CD14-positive monocyte (primary cell): ENCODE results near the gene ACBD6. TPM values are rescaled to one million over a fixed set of nuclear protein-coding genes. Genes with fewer than 3 reads are reported as not detected.

ENCODE experiments used
- DNase-seq, 3 donors: peaks; one replicate each; pipeline ENCODE4 v3.0.0-alpha.2; 2011 to 2022
- H2AFZ ChIP-seq: 2 replicates; pipeline ENCODE4 v1.6.0; 2012; ENCODE audit warnings: mild to moderate bottlenecking, low read depth, low read length, inconsistent platforms; ENCODE audit not compliant: insufficient read depth, poor library complexity, severe bottlenecking
- H3K27ac ChIP-seq, 2 donors: 1 replicate in 1 of 2; 2 replicates in 1 of 2; pipeline ENCODE4 v1.5.1; 2012 to 2013; ENCODE audit warnings: low read length in 2 of 2, control low read depth in 1 of 2, inconsistent platforms in 1 of 2, low read depth in 1 of 2, mild to moderate bottlenecking in 1 of 2
- H3K27me3 ChIP-seq, 2 donors: one replicate each; pipeline versions ENCODE4 v1.6.0 to v1.6.1; 2011 to 2013; ENCODE audit warnings: low read length in 2 of 2; ENCODE audit not compliant: control insufficient read depth in 2 of 2, insufficient read depth in 2 of 2
- H3K36me3 ChIP-seq, 2 donors: replicated peaks in 1 of 2; 1 replicate in 1 of 2; 2 replicates in 1 of 2; pipeline versions ENCODE4 v1.5.1 to v1.6.1; 2012 to 2013; ENCODE audit warnings: low read length in 2 of 2, control low read depth in 1 of 2, inconsistent platforms in 1 of 2, mild to moderate bottlenecking in 1 of 2; ENCODE audit not compliant: insufficient read depth in 2 of 2, control insufficient read depth in 1 of 2
- H3K4me1 ChIP-seq, 2 donors: 1 replicate in 1 of 2; 2 replicates in 1 of 2; pipeline versions ENCODE4 v1.5.1 to v1.6.1; 2012 to 2013; ENCODE audit warnings: low read length in 2 of 2, control low read depth in 1 of 2, inconsistent platforms in 1 of 2, mild to moderate bottlenecking in 1 of 2, moderate library complexity in 1 of 2; ENCODE audit not compliant: insufficient read depth in 2 of 2, control insufficient read depth in 1 of 2
- H3K4me2 ChIP-seq: replicated peaks from 2 replicates; pipeline ENCODE3; 2012; ENCODE audit warnings: low read length, moderate library complexity, mild to moderate bottlenecking; ENCODE audit not compliant: poor library complexity, severe bottlenecking; ENCODE audit errors: extremely low read depth
- H3K4me3 ChIP-seq, 3 experiments: fragments of 200-600 bp in 1 of 3; sonication (generic) in 1 of 3; replicated peaks in 1 of 3; 1 replicate in 2 of 3; 2 replicates in 1 of 3; pipeline ENCODE4 v1.5.1; 2011 to 2013; ENCODE audit warnings: low read length in 3 of 3, mild to moderate bottlenecking in 3 of 3, control low read depth in 2 of 3, low read depth in 2 of 3, inconsistent platforms in 1 of 3, moderate library complexity in 1 of 3
- H3K79me2 ChIP-seq: 2 replicates; pipeline ENCODE4 v1.6.0; 2012; ENCODE audit warnings: mild to moderate bottlenecking, control low read depth, inconsistent platforms, low read length, moderate library complexity; ENCODE audit not compliant: insufficient read depth
- H3K9ac ChIP-seq: 2 replicates; pipeline ENCODE4 v1.6.0; 2017; ENCODE audit warnings: low read length, mild to moderate bottlenecking; ENCODE audit not compliant: insufficient read depth, poor library complexity, severe bottlenecking
- H3K9me3 ChIP-seq, 2 donors: replicated peaks in 1 of 2; 1 replicate in 1 of 2; 2 replicates in 1 of 2; pipeline versions ENCODE4 v1.5.1 to v1.6.1; 2012 to 2013; ENCODE audit warnings: low read length in 2 of 2, control low read depth in 1 of 2; ENCODE audit not compliant: control insufficient read depth in 1 of 2, insufficient read depth in 1 of 2
- H4K20me1 ChIP-seq: 2 replicates; pipeline ENCODE4 v1.6.0; 2012; ENCODE audit warnings: mild to moderate bottlenecking, low read length, control low read depth, moderate library complexity; ENCODE audit not compliant: insufficient read depth
- H3K27ac Mint-ChIP-seq, 7 donors: one replicate each; pipeline ENCODE4 v1.8.0; 2020; ENCODE audit warnings: mild to moderate bottlenecking in 7 of 7, mixed read lengths in 7 of 7, moderate library complexity in 6 of 7, inconsistent platforms in 2 of 7
- H3K27me3 Mint-ChIP-seq, 3 donors: one replicate each; pipeline ENCODE4 v1.8.0; 2021 to 2022; ENCODE audit warnings: low read depth in 3 of 3, mild to moderate bottlenecking in 3 of 3, mixed read lengths in 3 of 3, moderate library complexity in 3 of 3, inconsistent platforms in 1 of 3
- H3K36me3 Mint-ChIP-seq, 2 donors: one replicate each; pipeline ENCODE4 v1.8.0; 2020; ENCODE audit warnings: mixed read lengths in 2 of 2, inconsistent platforms in 1 of 2, mild to moderate bottlenecking in 1 of 2
- H3K4me1 Mint-ChIP-seq: one replicate; pipeline ENCODE4 v1.8.0; 2020; ENCODE audit warnings: mild to moderate bottlenecking, mixed read lengths
- H3K4me3 Mint-ChIP-seq, 2 donors: one replicate each; pipeline ENCODE4 v1.8.0; 2020; ENCODE audit warnings: mild to moderate bottlenecking in 2 of 2, mixed read lengths in 2 of 2, moderate library complexity in 1 of 2
- H3K9me3 Mint-ChIP-seq, 7 donors: one replicate each; pipeline ENCODE4 v1.8.0; 2020 to 2022; ENCODE audit warnings: mixed read lengths in 7 of 7, mild to moderate bottlenecking in 6 of 7, moderate library complexity in 6 of 7, inconsistent platforms in 2 of 7
- WGBS: methylation state at CpG from one replicate; pipeline ENCODE4 v1.1.5; 2013; ENCODE audit warnings: missing lambda C conversion rate; ENCODE audit not compliant: insufficient coverage; 5-methylcytosine and 5-hydroxymethylcytosine counted together
- intact Hi-C, 2 donors: fragments of 100-400 bp; cut with micrococcal nuclease; formaldehyde crosslinking; loops; one replicate each; pipeline versions ENCODE4 v1.15.0 to v1.15.1; 2023
- polyA plus RNA-seq, 3 donors: library from polyadenylated mRNA; depleted of rRNA in 1 of 3; unstranded in 2 of 3; stranded (reverse) in 1 of 3; fragments of 300-500 nt in 2 of 3; fragments of >200 nt in 1 of 3; fragmentation: Illumina TruSeq in 2 of 3; gene quantifications; 1 replicate in 2 of 3; 2 replicates in 1 of 3; pipeline ENCODE4 v1.2.3, GENCODE V29; 2012 to 2021
- TF ChIP-seq, protein P1 (sequence below): fragments of 200-600 bp; IDR thresholded peaks from one replicate; pipeline ENCODE4 v1.8.0; 2022; ENCODE audit warnings: antibody characterized with exemption, mild to moderate bottlenecking

ACBD6 gene
- polyA plus RNA-seq, 3 donors: 19.3 to 35.3 (median 19.7) TPM

DNA sequence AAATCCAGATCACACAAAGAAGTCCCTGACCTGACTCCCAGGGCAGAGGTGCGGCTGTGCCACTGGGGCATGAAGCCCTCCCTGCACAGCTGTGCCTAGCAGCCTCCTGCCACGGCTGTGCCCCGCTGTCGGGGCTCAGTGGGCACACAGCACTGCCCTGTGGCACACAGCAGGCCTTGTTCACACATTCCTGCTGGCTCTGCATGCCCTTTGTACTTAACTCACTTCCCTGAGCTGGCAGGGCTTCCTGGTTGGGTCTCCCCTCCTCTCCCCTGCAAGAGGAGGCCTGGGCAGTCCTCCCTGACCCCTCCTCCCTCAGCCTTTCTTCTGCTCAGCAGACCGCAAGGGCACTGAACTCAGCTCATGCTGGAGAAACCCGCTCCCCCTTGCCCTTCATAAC lies 257.5 kb downstream of the ACBD6 start:
- H3K27me3 ChIP-seq: peaks cover 30 to 35% of the 10 kb centered on the region in 2 donors
- 97% methylated on average over 6 of the region's 6 CpGs for WGBS

DNA sequence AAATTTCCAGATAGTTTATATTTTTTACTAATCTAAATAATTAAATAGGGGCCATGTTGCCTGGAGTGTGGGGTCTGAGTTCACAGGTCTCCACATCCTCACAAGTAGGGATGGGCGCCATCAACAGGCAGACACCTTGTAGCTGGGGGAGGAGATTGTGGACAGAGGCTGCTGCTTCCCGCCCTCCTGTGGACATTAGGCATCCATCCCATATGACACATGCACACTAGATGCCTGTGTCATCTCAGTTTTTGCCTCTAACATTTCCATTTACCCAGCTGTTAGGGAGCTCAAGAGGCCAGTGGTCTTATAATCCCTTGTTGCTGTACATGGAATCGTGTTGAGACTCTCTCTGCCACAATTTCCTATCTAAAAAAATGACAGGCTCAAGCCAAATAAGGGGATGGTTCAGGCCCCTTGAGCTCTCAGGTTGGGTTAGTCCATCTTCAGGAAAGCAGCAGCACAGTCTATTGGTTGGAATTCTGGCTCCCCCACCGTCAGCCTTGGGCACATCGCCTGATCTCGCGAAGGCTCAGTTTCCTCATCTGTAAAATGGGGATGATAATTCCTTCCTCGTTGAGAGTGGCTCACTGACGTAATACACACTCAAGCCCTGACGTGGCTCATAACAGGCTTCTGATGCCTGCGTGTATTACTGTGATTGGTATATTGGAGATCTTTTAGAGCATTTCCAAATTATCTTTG lies 258.7 kb downstream of the ACBD6 start:
- peaks cover 6 to 9% of the 10 kb centered on the region in 2 donors for H3K4me1 ChIP-seq
- peaks cover 0 to under 1% (median 0%) of the 10 kb centered on the region in 7 donors for H3K9me3 Mint-ChIP-seq
- H3K9ac ChIP-seq: no peak overlapping the region
- no peak overlapping the region for H3K27ac Mint-ChIP-seq
- H3K4me3 Mint-ChIP-seq: no peak overlapping the region
- H4K20me1 ChIP-seq: no peaks in the 10 kb centered on the region
- H3K36me3 ChIP-seq: no peaks in the 10 kb centered on the region
- no peak overlapping the region for H2AFZ ChIP-seq
- no peaks in the 10 kb centered on the region for H3K79me2 ChIP-seq
- H3K36me3 Mint-ChIP-seq: no peaks in the 10 kb centered on the region
- H3K4me3 ChIP-seq: no peak overlapping the region
- peaks cover 51 to 54% (median 53%) of the 10 kb centered on the region in 3 donors for H3K27me3 Mint-ChIP-seq
- peaks cover 42 to 47% of the 10 kb centered on the region in 2 donors for H3K27me3 ChIP-seq
- DNase-seq: no peak
- H3K4me1 Mint-ChIP-seq: peaks cover 10% of the 10 kb centered on the region
- WGBS: 93% methylated on average over 2 of the region's 11 CpGs
- peaks cover 0 to 9% of the 10 kb centered on the region in 2 donors for H3K9me3 ChIP-seq
- H3K4me2 ChIP-seq: no peak overlapping the region
- no peak overlapping the region for H3K27ac ChIP-seq
- intact Hi-C loops: no loop called here
- TF ChIP-seq, protein P1, sequence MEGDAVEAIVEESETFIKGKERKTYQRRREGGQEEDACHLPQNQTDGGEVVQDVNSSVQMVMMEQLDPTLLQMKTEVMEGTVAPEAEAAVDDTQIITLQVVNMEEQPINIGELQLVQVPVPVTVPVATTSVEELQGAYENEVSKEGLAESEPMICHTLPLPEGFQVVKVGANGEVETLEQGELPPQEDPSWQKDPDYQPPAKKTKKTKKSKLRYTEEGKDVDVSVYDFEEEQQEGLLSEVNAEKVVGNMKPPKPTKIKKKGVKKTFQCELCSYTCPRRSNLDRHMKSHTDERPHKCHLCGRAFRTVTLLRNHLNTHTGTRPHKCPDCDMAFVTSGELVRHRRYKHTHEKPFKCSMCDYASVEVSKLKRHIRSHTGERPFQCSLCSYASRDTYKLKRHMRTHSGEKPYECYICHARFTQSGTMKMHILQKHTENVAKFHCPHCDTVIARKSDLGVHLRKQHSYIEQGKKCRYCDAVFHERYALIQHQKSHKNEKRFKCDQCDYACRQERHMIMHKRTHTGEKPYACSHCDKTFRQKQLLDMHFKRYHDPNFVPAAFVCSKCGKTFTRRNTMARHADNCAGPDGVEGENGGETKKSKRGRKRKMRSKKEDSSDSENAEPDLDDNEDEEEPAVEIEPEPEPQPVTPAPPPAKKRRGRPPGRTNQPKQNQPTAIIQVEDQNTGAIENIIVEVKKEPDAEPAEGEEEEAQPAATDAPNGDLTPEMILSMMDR: no peak

More for the DNA sequence above, 257.5 kb downstream of the ACBD6 start:
- intact Hi-C loops: no loop called here
- Mint-ChIP-seq H3K36me3 (no peaks in the 10 kb centered on the region), H3K4me1 (peaks cover 10% of the 10 kb centered on the region), H3K9me3 (no peaks in the 10 kb centered on the region), H3K27me3 (peaks cover 41 to 42% (median 42%) of the 10 kb centered on the region in 3 donors), H3K27ac (no peak overlapping the region), H3K4me3 (no peak overlapping the region)
- TF ChIP-seq, protein P1: no peak
- H3K4me3 ChIP-seq: no peak overlapping the region
- H3K27ac ChIP-seq: no peak overlapping the region
- H3K36me3 ChIP-seq: no peaks in the 10 kb centered on the region
- no peak for DNase-seq
- no peaks in the 10 kb centered on the region for H4K20me1 ChIP-seq
- H3K4me2 ChIP-seq: no peak overlapping the region
- peaks cover 0 to 9% of the 10 kb centered on the region in 2 donors for H3K9me3 ChIP-seq
- no peak overlapping the region for H2AFZ ChIP-seq
- no peak overlapping the region for H3K9ac ChIP-seq
- H3K79me2 ChIP-seq: no peaks in the 10 kb centered on the region
- peaks cover 6 to 9% of the 10 kb centered on the region in 2 donors for H3K4me1 ChIP-seq
